ENCODE data around the gene ASB5.
"Not testable (repeated sequence)": the region's sequence is repeated elsewhere in the genome, so short reads cannot be mapped to it uniquely, and the experiment has no call there.

ASB5 gene

DNA sequence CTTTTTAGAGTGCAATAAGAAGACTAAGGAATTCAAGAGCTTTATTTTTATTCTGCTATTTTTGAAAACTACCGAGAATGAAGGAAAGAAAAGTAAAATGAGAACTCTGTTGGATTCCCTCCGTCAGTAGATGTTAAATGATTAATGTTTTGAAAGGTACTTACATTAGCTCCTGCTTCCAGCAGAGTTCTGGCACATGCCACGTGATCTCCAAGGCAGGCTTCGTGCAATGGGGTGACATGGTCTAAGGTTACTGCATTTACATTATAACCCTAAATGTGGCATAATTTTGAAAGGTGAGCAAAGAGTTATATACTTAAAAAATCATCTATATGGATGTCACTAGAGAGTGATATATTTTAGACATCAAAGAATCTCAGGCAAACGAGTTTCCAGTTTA, 46.9 kb downstream of the ASB5 start:
- DNase-seq (ENCODE audit: low read depth): no peak

DNA sequence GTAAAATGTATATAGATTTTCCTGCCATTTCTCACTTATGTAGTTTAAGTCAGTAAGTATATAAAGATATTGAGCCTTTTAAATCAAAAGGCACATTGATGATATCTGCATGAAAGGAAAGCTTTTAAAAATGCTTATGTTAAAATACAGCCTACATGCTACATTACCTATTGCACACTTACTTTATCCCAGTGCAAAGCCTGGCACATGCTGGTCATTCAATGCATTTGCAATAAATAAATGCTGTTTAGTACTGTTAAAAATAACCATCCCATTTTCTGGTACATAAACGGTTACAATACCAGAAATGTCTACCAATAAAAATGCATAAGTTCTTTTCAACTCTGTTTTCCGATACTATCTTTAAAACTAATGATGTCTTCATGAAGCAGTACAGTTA, 51.5 kb downstream of the ASB5 start:
- no peak for DNase-seq (ENCODE audit: low read depth)

DNA sequence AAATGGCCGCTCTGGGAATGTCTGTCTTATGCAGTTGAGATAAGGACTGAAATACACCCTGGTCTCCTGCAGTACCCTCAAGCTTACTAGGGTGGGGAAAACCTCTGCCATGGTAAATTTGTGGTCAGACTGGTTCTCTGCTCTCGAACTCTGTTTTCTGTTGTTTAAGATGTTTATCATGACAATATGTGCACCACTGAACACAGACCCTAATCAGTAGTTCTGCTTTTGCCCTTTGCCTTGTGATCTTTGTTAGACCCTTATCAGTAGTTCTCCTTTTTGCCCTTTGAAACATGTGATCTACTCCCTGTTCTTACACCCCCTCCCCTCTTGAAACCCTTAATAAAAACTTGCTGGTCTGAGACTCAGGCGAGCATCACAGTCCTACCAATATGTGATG, 56.7 kb downstream of the ASB5 start:
- not testable (repeated sequence) for DNase-seq (ENCODE audit: low read depth)

DNA sequence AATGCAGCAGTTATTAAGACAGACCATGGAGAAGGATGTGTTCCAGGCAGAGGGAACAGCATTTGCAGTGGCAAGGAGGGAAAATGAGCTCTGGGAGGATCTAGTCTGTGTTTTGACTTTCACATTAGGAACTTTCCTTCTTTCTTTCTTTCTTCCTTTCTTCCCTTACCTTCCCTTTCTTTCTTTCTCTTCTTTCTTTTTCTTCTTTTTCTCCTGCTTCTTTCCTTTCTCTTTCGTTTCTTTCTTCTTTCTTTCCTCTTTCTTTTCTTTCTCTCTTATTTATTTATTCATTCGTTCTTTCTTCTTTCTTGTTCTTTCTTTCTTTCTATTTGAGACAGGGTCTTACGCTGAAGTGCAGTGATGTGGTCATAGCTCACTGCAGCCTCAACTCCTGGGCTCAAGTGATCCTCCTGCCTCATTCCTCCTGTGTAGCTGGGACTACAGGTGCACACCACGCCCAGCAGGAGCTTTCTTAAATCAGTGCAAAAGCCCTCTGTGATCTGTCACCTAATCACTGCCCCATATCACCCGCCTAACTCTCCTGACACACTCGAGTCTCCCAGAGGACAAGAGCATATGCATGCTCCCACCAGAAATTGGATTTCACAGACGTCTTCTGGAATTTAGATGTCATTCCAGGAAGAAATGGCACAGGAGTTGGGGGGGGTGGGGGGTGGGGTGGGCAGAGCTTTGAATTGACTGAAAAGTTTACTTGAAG, 58.3 kb downstream of the ASB5 start:
- DNase-seq (ENCODE audit: low read depth): no peak

DNA sequence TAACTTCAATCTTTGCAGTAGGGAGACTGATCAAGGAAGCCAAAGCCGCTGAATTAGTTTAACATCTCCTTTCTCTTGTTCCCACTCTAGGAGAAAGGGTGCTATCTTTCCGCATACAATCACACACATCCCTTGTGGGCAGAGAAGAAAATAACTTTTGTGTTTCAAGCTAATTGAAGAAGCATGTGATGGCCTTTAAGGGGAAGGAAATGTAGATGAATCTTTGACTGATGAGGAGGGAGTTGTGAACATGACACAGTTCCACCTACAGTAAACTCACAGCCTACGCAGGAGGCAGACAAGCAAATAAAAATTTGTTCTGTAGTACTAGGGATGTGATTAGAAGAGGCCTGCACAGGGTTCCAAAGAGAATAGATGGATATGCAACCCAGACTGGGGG, 58.9 kb downstream of the ASB5 start:
- no peak for DNase-seq (ENCODE audit: low read depth)

DNA sequence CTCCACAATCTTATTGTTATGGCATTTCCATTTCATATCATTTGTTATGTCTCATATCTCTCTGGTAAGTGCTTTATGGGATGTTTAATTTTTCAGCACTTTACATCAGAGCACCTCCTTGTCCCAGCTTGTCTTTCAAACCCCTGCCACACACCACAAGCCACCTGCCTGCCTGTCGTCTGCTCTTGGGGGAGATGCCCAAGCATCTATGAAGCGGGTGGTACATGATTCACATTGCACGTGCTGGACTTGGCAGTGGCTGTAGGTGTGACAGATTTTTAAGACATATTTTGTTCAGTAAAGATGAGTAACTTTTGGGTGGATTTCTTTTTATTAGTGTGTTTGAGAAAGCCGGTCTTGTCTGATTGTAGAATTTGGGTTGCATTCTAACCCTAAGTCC, 59.5 kb downstream of the ASB5 start:
- DNase-seq (ENCODE audit: low read depth): no peak

DNA sequence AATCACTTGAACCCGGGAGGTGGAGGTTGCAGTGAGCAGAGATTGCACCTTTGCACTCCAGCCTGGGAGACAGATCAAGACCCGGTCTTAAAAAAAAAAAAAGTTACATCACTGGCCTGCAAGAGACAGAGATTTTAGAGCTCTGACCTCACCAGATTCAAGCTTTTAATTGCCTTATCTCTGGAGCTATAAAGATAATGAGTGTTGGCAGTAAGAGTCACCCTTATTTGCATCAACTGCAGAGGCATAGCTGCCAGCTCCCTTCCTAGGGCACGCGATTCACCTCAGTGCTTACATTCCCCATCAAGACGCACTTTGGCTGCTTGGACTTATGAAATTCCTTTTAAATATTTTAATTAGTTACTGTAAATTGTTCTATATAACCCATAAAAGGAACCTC, 61.2 kb downstream of the ASB5 start:
- DNase-seq (ENCODE audit: low read depth): no peak

DNA sequence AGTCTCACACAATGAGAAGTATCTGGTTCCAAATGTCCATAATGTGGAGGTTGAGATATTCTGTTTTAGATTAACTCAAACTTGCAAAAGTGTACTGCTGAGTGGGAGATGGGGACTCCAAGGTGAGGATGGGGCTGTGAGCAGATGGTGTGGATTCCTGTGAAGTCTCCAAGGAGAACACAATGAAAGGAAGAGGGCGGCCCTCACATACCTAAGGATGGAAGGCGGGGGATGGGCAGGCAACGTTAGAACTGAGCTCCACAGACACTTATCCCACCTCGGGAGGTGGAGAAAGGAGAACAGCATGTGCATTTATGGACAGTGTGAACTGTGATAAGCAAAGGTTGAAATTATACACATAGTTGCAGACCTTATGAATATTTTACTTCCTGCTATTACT, 63.7 kb downstream of the ASB5 start:
- no peak for DNase-seq (ENCODE audit: low read depth)

DNA sequence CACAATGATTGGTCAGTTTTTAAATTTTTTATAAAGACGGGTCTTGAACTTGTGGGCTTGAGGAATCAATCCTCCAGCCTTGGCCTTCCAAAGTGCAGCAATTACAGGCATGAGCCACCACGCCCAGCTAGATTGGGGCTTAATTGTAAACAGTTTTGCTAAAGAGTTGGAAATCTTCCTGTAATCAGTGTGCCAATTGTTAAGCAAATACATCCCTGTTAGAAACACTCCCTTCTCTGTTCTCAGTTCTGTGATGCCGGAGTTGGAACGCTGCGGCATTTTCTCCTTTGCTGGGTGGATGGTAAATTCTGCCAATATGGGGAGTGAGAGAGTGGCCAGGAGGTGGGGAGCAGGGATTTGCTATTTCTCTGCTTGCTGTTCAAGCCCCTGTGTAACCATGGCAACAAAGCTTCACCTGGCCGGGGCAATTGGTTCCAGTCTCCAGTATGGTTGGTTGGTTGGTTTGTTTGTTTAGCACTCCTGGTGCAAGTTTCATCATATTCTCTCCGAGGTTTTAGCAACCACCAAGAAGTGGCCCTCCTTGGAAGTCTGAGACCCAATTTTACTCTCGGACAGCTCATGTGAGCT, 70.6 kb downstream of the ASB5 start:
- DNase-seq (ENCODE audit: low read depth): no peak

DNA sequence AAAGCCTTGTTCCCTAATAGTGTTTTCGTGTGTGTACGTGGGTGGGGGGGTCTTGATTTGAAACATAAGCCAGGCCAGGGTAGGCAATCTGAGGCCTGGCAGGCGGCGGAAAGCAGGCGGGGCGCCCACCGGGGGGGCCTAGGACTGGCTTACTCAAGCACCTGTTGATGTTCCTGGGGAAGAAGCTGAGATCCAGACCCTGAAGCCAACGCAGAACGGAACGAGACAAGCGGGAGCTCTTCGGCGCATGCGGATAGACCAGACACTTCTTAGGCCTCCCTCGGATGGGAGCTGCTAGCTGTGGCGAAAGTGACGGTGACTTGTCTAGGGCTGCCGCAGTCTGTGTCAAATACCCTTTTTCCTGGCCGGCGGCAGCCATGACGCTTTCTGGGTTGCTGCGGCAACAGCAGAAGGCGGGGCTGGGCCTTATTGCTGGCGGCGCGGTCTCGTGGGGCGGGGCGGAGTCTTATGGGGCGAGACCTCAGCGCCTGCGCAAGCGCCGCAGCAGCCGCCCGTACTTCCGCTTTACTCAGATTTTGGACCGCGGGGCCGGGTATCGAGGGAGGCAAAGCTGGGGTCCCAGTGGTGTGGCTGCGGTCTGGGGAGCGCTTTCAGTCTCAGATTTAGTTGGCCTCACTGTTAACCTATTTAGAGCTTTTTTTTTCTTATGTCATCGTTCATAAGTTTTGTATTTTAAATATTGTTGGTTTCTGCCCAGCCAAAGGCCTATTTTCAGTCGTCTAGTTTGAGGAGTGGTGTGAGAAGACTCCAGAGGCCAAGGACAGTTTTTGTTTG, 73.6 kb downstream of the ASB5 start, which contains the start of gene SPATA4:
SPATA4 (minus strand) TSS at position 402 of the 795 bp plus-strand sequence; CDS start at position 379, 23 bp downstream.
- DNase-seq (ENCODE audit: low read depth): peak; percentile 90

DNA sequence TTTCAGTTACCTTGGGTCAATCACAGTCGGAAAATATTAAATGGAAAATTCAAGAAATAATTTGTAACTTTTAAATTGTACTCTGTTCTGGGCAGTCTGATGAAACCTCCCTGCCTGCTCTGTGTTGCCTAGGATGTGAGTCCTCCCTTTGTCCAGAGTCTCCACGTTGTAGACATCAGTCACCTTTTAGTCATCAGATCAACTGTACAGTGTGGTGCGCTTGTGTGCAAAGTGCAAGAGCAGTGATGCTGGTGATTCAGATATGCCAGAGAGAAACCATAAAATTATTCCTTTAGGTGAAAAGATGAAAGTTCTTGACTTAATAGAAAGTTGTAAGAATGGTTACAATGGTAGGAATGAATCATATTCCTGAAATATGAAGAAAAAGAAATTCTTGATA, 75.1 kb downstream of the ASB5 start:
- DNase-seq (ENCODE audit: low read depth): no peak

DNA sequence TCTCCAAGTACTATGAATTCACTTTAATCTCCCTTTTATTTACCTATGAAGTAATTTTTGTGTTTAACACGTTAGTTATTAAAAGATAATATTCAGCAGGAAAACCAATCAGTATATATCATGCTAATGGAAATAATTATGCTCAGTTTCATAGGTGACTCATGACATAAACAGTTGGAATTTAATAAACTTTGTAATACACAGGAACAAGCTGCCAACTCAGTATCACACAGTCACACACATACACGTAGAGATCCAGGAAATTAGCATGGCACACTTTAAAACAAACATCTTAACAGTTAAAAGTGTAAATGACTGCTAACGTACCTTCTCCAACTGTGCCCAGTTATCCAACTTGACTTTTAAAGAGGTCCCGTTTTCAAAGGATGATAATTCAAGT, 75.9 kb downstream of the ASB5 start:
- no peak for DNase-seq (ENCODE audit: low read depth)

DNA sequence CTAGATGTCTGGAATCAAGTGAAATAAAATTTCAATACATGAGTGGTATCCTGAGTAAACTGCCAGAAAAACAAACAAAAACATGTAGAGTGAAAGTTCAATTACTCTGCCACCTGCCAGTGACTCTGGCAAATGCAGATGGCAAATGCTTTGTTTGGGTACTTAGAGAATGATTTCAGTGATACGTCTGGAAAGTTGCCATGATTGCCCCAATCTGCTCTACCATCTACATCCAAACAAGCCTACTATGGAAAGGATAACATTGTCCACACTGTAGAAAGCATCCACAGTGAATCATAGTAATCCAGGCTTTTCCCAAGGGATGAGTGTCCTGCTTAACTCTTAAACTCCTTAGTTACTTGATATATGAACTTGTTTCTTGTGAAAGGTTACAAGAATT, 77.0 kb downstream of the ASB5 start:
- no peak for DNase-seq (ENCODE audit: low read depth)

DNA sequence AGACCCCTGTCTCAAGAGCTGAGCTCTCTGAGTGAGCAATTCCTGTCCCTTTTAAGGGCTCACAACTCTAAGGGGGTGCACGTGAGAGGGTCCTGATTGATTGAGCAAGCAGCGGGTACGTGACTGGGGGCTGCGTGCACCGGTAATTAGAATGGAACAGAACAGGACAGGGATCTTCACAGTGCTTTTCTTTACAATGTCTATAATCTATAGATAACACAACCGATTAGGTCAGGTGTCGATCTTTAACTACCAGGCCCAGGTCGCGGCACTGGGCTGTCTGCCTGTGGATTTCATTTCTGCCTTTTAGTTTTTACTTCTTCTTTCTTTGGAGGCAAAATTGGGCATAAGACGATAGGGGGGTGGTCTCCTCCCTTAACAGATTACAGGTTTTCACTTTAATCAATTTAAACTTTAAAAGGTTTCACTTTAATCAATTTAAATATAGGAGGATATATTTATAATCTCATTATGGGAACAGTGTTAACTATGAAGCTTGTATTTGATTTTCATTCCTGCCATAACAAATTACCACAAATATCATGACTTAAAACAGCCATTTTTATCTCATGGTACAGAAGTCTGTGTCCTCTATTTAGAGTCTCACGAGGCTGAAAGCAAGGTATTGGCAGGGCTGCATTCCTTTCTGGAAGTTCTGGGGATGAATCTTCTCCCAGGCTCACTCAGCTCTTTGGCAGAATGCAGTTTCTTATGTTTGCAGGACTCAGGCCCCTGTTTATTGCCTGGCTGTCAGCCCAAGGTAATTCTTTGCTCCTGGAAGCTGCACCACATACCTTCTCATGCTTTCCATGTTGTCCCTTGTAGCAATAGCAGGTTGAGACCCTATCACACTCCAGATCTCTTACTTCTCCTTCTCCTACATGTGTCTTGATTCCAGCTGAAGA, 78.9 kb downstream of the ASB5 start:
- DNase-seq (ENCODE audit: low read depth): no peak

DNA sequence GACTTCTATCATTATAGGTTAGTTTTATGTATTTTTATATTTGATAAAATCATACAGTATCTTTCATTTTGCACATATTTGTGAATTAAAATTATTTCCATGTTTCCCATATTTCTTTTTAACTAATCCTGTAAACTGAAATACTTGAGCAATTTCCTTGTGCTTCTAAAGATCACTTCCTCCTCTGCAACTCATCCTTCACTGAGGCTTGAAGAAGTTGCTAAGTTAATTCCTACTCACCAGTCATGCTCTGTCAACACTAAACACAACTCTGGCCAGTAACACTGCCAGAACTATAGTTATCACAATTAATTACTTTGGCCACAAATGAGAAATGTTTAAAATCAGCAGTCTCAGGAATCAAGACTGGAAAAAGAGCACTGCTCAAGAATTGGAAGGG, 80.4 kb downstream of the ASB5 start:
- DNase-seq (ENCODE audit: low read depth): no peak

DNA sequence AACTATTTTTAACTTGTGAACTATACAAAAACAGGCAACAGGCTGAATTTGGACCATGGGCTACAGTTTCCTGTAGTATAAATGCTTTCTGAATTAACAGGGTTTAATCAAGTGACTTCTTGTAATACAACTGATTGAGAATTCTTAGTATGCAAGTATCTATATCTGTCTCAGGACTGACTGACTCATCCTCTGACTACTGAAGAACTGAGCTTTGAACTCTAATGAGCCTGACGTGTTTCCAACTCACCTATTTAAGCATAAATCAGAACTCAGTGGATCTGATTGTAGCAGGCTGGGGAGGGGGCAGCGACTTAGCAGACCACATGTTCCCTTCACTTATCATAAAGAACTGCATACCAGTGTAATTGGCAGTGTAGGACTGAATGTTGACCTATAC, 81.4 kb downstream of the ASB5 start:
- DNase-seq (ENCODE audit: low read depth): no peak

DNA sequence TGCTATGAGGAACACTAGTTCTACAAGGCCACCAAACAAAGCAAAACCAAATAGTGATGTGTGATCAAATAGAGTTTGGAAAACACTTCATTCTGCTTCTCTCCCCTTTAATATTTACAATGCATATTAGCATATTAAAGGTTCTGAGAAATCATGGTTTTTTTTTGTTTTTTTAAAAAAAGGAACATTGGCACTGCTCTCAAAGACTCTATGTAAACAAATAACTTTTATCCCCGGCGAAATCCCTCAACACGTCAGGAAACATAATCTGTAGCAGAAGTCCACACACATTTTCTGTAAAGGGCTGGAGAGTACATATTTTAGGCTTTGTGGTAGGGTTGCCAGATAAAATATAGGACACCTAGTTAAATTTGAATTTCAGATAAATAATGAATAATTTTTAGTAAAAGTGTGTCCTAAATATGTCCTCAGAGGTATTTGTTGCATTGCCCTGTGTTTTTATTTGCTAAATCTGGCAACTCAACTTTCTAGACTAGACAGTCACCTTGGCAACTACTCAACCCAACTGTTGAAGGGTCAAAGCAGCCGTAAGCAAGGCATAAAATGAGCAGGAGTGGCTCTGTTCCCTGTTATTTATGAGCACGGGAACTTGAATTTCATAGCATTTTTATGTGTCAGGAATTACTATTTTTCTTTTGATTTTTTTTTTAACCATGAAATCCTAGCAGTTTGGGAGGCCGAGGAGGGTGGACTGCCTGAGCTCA, 82.2 kb downstream of the ASB5 start:
- DNase-seq (ENCODE audit: low read depth): no peak

DNA sequence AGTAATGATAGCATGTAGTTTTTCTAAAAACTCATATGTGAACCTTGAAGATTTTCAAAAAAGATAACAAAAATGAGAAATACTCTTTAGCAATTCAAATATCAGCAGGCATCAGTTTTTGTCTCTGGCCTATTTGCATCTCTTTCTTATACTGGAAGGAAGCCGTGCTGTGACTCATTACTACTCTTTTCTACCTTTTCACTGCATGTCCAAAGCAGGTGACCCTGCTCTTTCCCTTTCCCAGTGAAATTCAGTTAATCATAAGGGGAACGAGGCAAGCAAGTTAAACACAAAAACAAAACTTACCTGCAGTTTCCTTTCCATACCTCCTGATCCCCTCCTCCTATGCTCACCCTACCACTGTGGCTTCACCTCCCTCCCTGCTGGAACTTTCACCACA, 83.0 kb downstream of the ASB5 start:
- DNase-seq (ENCODE audit: low read depth): no peak

DNA sequence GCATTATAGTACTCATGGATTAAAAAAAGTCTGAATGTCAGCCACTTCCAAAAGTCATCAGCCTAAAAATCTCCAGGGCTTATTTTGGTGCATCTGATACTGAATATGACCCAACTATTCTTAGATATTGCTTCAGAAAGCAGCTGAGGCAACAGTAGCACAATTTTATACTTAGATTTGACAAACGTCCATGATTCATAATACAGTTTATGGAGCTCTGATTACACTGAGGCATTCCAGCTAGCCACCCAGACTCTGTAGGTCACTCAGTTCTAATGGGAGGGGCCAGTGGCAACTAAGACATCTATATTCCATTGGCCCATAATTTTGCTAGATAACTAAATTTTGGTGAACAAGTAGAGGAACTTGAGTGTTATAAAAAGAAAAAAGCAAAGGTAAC, 84.0 kb downstream of the ASB5 start:
- DNase-seq (ENCODE audit: low read depth): no peak

Measured in stimulated activated CD8-positive, alpha-beta memory T cell treated with anti-CD3 and anti-CD28 coated beads, Interleukin-12 subunit alpha, Interleukin-12 subunit beta, amount 100 ng/mL, for 4 hours (primary cell).